ENCODE data around the gene YWHAQ.

Gene YWHAQ

GRCh38 chr2:9630736-9631552, at the start of gene YWHAQ:
TSS of gene YWHAQ (minus strand) at chr2:9630997. CDS start at chr2:9630452, 545 bp downstream.
- peak; percentile 99 for DNase-seq

GRCh38 chr2:9680082-9680481, 49.3 kb upstream of the YWHAQ start:
- DNase-seq = no peak

GRCh38 chr2:9679218-9679617, 48.4 kb upstream of the YWHAQ start:
- DNase-seq = no peak

- no peak for DNase-seq
Measured at GRCh38 chr2:9678544-9678943, 47.7 kb upstream of the YWHAQ start.

- no peak for DNase-seq
Measured at GRCh38 chr2:9675415-9676351, 44.9 kb upstream of the YWHAQ start.

- DNase-seq = no peak
Measured at GRCh38 chr2:9674891-9675414, 44.2 kb upstream of the YWHAQ start.

GRCh38 chr2:9673914-9674481, 43.2 kb upstream of the YWHAQ start:
- DNase-seq = no peak

- DNase-seq = no peak
Measured at GRCh38 chr2:9668687-9669345, 38.0 kb upstream of the YWHAQ start.

- DNase-seq = no peak
Measured at GRCh38 chr2:9667826-9668225, 37.0 kb upstream of the YWHAQ start.

- DNase-seq = no peak
Measured at GRCh38 chr2:9666306-9666705, 35.5 kb upstream of the YWHAQ start.

GRCh38 chr2:9665898-9666297, 35.1 kb upstream of the YWHAQ start:
- DNase-seq = no peak

- DNase-seq = no peak
Measured at GRCh38 chr2:9664365-9664764, 33.6 kb upstream of the YWHAQ start.

GRCh38 chr2:9663008-9663879, 32.4 kb upstream of the YWHAQ start:
- DNase-seq = no peak

- no peak for DNase-seq
Measured at GRCh38 chr2:9661261-9661660, 30.5 kb upstream of the YWHAQ start.

- no peak for DNase-seq
Measured at GRCh38 chr2:9660781-9661180, 30.0 kb upstream of the YWHAQ start.

GRCh38 chr2:9660154-9660553, 29.4 kb upstream of the YWHAQ start:
- no peak for DNase-seq

- no peak for DNase-seq
Measured at GRCh38 chr2:9658972-9659371, 28.2 kb upstream of the YWHAQ start.

- no peak for DNase-seq
Measured at GRCh38 chr2:9657731-9658130, 26.9 kb upstream of the YWHAQ start.

- no peak for DNase-seq
Measured at GRCh38 chr2:9657083-9657482, 26.3 kb upstream of the YWHAQ start.

GRCh38 chr2:9656270-9656766, 25.5 kb upstream of the YWHAQ start:
- DNase-seq = peak; percentile 68
